H1 (cell line): ENCODE results near the gene TSC2. TPM values are rescaled to one million over a fixed set of nuclear protein-coding genes. Genes with fewer than 3 reads are reported as not detected.

ENCODE experiments used
- CTCF ChIA-PET: fragments of 300-600 bp; sonication (Branson Sonifier 250); formaldehyde crosslinking; loops from one replicate; lab custom pipeline; 2021; ENCODE audit not compliant: partially characterized antibody; lab: Charles Lee
- POLR2A ChIA-PET: fragments of 300-600 bp; sonication (Branson Sonifier 250); formaldehyde crosslinking; loops from one replicate; lab custom pipeline; 2021; ENCODE audit warnings: inconsistent platforms; ENCODE audit not compliant: partially characterized antibody; lab: Charles Lee
- DNase-seq, 2 experiments: peaks; one replicate each; pipeline versions ENCODE4 v3.0.0 to v3.0.0-alpha.2; 2010 to 2022; ENCODE audit warnings: low spot score in 2 of 2, low read depth in 1 of 2, mixed read lengths in 1 of 2
- FAIRE-seq: peaks from 2 replicates; lab custom pipeline; 2011; peaks lifted over from hg19 to GRCh38; lab: Jason Lieb, UNC
- H2AFZ ChIP-seq: 2 replicates; pipeline ENCODE4 v1.8.1; 2012; ENCODE audit warnings: low read length, inconsistent platforms
- H2AK5ac ChIP-seq: 2 replicates; pipeline ENCODE4 v1.6.1; 2013; ENCODE audit warnings: low read depth, low read length
- H2BK120ac ChIP-seq: replicated peaks from 2 replicates; pipeline ENCODE3; 2013; ENCODE audit warnings: low read depth, low read length, inconsistent platforms
- H2BK12ac ChIP-seq: 2 replicates; pipeline ENCODE4 v1.6.1; 2013; ENCODE audit warnings: low read depth, low read length
- H2BK15ac ChIP-seq: 2 replicates; pipeline ENCODE4 v1.6.1; 2013; ENCODE audit warnings: low read length
- H2BK20ac ChIP-seq: 2 replicates; pipeline ENCODE4 v1.6.1; 2013; ENCODE audit warnings: low read length
- H2BK5ac ChIP-seq: 2 replicates; pipeline ENCODE4 v1.6.1; 2013; ENCODE audit warnings: low read depth, low read length
- H3K14ac ChIP-seq: 2 replicates; pipeline ENCODE4 v1.6.1; 2013; ENCODE audit warnings: inconsistent platforms; ENCODE audit not compliant: insufficient read length
- H3K18ac ChIP-seq: 2 replicates; pipeline ENCODE4 v1.6.1; 2013; ENCODE audit warnings: low read length; ENCODE audit errors: extremely low read depth
- H3K23ac ChIP-seq: 2 replicates; pipeline ENCODE4 v1.6.1; 2013; ENCODE audit warnings: inconsistent platforms; ENCODE audit not compliant: insufficient read length
- H3K23me2 ChIP-seq: 2 replicates; pipeline ENCODE4 v1.6.1; 2013; ENCODE audit warnings: low read depth, low read length
- H3K27ac ChIP-seq: 2 replicates; pipeline ENCODE4 v1.6.1; 2011; ENCODE audit warnings: low read depth, low read length, inconsistent platforms
- H3K27me3 ChIP-seq, 4 experiments: replicated peaks in 1 of 4; 1 replicate in 1 of 4; 2 replicates in 3 of 4; pipeline versions ENCODE4 v1.6.1 to v1.8.1; 2011 to 2013; ENCODE audit warnings: low read length in 3 of 4, mild to moderate bottlenecking in 3 of 4, inconsistent platforms in 2 of 4, mixed read lengths in 2 of 4, moderate library complexity in 1 of 4; ENCODE audit not compliant: control insufficient read depth in 3 of 4, insufficient read depth in 3 of 4; ENCODE audit errors: extremely low read depth in 1 of 4
- H3K36me3 ChIP-seq, 4 experiments: 2 replicates each; pipeline versions ENCODE4 v1.6.1 to v1.8.1; 2011 to 2013; ENCODE audit warnings: mild to moderate bottlenecking in 4 of 4, low read length in 3 of 4, moderate library complexity in 2 of 4, control low read depth in 1 of 4, inconsistent platforms in 1 of 4; ENCODE audit not compliant: insufficient read depth in 4 of 4, control insufficient read depth in 2 of 4
- H3K4ac ChIP-seq: replicated peaks from 2 replicates; pipeline ENCODE3; 2013; ENCODE audit warnings: low read length, low read depth, mixed read lengths, inconsistent platforms; ENCODE audit not compliant: insufficient read length
- H3K4me1 ChIP-seq, 4 experiments: replicated peaks in 1 of 4; 1 replicate in 1 of 4; 2 replicates in 3 of 4; pipeline versions ENCODE4 v1.6.1 to v1.8.1; 2011 to 2013; ENCODE audit warnings: low read length in 3 of 4, inconsistent platforms in 2 of 4, mixed read lengths in 1 of 4; ENCODE audit not compliant: insufficient read depth in 4 of 4, control insufficient read depth in 3 of 4
- H3K4me2 ChIP-seq, 2 experiments: 2 replicates each; pipeline versions ENCODE4 v1.6.1 to v1.8.1; 2011 to 2013; ENCODE audit warnings: low read depth in 2 of 2, low read length in 2 of 2, control low read depth in 1 of 2, inconsistent platforms in 1 of 2, mild to moderate bottlenecking in 1 of 2; ENCODE audit not compliant: insufficient read depth in 1 of 2
- H3K4me3 ChIP-seq, 4 experiments: fragments of 200-600, 300-600 bp in 1 of 4; sonication (generic), shearing (Covaris generic), sonication (Bioruptor Twin) in 1 of 4; 2 replicates each; pipeline versions ENCODE4 v1.5.1 to v1.8.1; 2011 to 2016; ENCODE audit warnings: low read length in 4 of 4, low read depth in 3 of 4, control low read depth in 2 of 4, inconsistent platforms in 2 of 4, mild to moderate bottlenecking in 2 of 4, mixed read lengths in 1 of 4, moderate library complexity in 1 of 4; ENCODE audit not compliant: insufficient read depth in 2 of 4; ENCODE audit errors: extremely low read depth in 1 of 4
- H3K56ac ChIP-seq: replicated peaks from 2 replicates; pipeline ENCODE3; 2013; ENCODE audit warnings: low read depth, mild to moderate bottlenecking, mixed read lengths, low read length, inconsistent platforms; ENCODE audit not compliant: insufficient read length
- H3K79me1 ChIP-seq: 2 replicates; pipeline ENCODE4 v1.6.1; 2013; ENCODE audit warnings: low read depth, low read length, control low read depth
- H3K79me2 ChIP-seq, 2 experiments: 2 replicates each; pipeline versions ENCODE4 v1.6.1 to v1.8.1; 2012 to 2013; ENCODE audit warnings: low read length in 2 of 2, mild to moderate bottlenecking in 2 of 2, inconsistent platforms in 1 of 2; ENCODE audit not compliant: insufficient read depth in 2 of 2, control insufficient read depth in 1 of 2
- H3K9ac ChIP-seq, 4 experiments: replicated peaks in 1 of 4; 1 replicate in 1 of 4; 2 replicates in 3 of 4; pipeline versions ENCODE4 v1.6.1 to v1.8.1; 2011 to 2013; ENCODE audit warnings: low read depth in 3 of 4, low read length in 3 of 4, control low read depth in 2 of 4, mild to moderate bottlenecking in 2 of 4, moderate library complexity in 2 of 4, inconsistent platforms in 1 of 4; ENCODE audit errors: extremely low read depth in 1 of 4
- H3K9me3 ChIP-seq, 2 experiments: 2 replicates each; pipeline versions ENCODE4 v1.6.1 to v1.8.1; 2012 to 2013; ENCODE audit warnings: mild to moderate bottlenecking in 2 of 2, moderate library complexity in 2 of 2, control low read depth in 1 of 2, inconsistent platforms in 1 of 2, low read depth in 1 of 2, low read length in 1 of 2, mixed read lengths in 1 of 2; ENCODE audit not compliant: insufficient read depth in 2 of 2
- H4K20me1 ChIP-seq, 2 experiments: replicated peaks in 1 of 2; 2 replicates each; pipeline versions ENCODE3 to v1.8.1; 2011 to 2013; ENCODE audit warnings: inconsistent platforms in 2 of 2, low read length in 2 of 2, mild to moderate bottlenecking in 1 of 2; ENCODE audit not compliant: insufficient read depth in 2 of 2, control insufficient read depth in 1 of 2
- H4K5ac ChIP-seq: 2 replicates; pipeline ENCODE4 v1.6.1; 2013; ENCODE audit warnings: low read length, low read depth, mixed read lengths, inconsistent platforms; ENCODE audit not compliant: insufficient read length
- H4K8ac ChIP-seq: 2 replicates; pipeline ENCODE4 v1.8.0; 2013; ENCODE audit warnings: mild to moderate bottlenecking, moderate library complexity, low read length, inconsistent platforms; ENCODE audit not compliant: insufficient read depth; ENCODE audit errors: extremely low read depth
- H4K91ac ChIP-seq: replicated peaks from 2 replicates; pipeline ENCODE3; 2013; ENCODE audit warnings: low read length, mixed read lengths, inconsistent platforms; ENCODE audit not compliant: insufficient read length
- ATF2 ChIP-seq: IDR thresholded peaks from 2 replicates; pipeline ENCODE4 v1.6.1; 2012; ENCODE audit warnings: low read length, inconsistent platforms
- CHD1 ChIP-seq: IDR thresholded peaks from 2 replicates; pipeline ENCODE4 v1.6.1; 2012; ENCODE audit warnings: low read depth, low read length, improper control_type of control experiment
- CHD2 ChIP-seq: IDR thresholded peaks from 2 replicates; pipeline ENCODE4 v1.6.1; 2012; ENCODE audit warnings: low read length, improper control_type of control experiment
- CREB1 ChIP-seq: IDR thresholded peaks from 2 replicates; pipeline ENCODE4 v1.6.1; 2012; ENCODE audit warnings: inconsistent platforms
- EZH2 ChIP-seq: fragments of 200-600 bp; sonication (generic); IDR thresholded peaks from 2 replicates; pipeline ENCODE4 v1.7.1; 2012; ENCODE audit warnings: low read depth, mild to moderate bottlenecking, moderate library complexity, low read length, inconsistent platforms; ENCODE audit not compliant: severe bottlenecking
- GTF2F1 ChIP-seq: IDR thresholded peaks from 2 replicates; pipeline ENCODE4 v1.6.1; 2012; ENCODE audit warnings: low read depth, low read length, improper control_type of control experiment, borderline replicate concordance
- MAFK ChIP-seq: IDR thresholded peaks from 2 replicates; pipeline ENCODE4 v1.6.1; 2012; ENCODE audit warnings: low read depth, mild to moderate bottlenecking, improper control_type of control experiment, low read length
- MAX ChIP-seq: IDR thresholded peaks from 2 replicates; pipeline ENCODE4 v1.6.1; 2012; ENCODE audit warnings: inconsistent platforms
- PHF8 ChIP-seq: fragments of 200-600 bp; sonication (generic); conservative IDR thresholded peaks from 2 replicates; pipeline ENCODE4 v1.7.1; 2012; ENCODE audit warnings: low read depth, mild to moderate bottlenecking, inconsistent platforms, low read length, moderate library complexity
- POU5F1 ChIP-seq: IDR thresholded peaks from 2 replicates; pipeline ENCODE4 v1.6.1; 2011; ENCODE audit warnings: low read depth, mild to moderate bottlenecking, low read length, moderate library complexity
- SIN3A ChIP-seq, 2 experiments: IDR thresholded peaks in 1 of 2; conservative IDR thresholded peaks in 1 of 2; 2 replicates each; pipeline ENCODE4 v1.6.1; 2011 to 2012; ENCODE audit warnings: low read length in 2 of 2, improper control_type of control experiment in 1 of 2, low read depth in 1 of 2, mild to moderate bottlenecking in 1 of 2
- SIX5 ChIP-seq: IDR thresholded peaks from 2 replicates; pipeline ENCODE4 v1.6.1; 2011; ENCODE audit warnings: mild to moderate bottlenecking, low read depth, low read length
- SP4 ChIP-seq: IDR thresholded peaks from 2 replicates; pipeline ENCODE4 v1.6.1; 2012; ENCODE audit warnings: low read length, inconsistent platforms
- WGBS, 2 experiments: shearing (Covaris generic) in 1 of 2; methylation state at CpG; one replicate each; pipeline versions ENCODE4 v1.1.6 to v1.1.7; 2013 to 2015; ENCODE audit warnings: low lambda C conversion rate in 2 of 2, mixed read lengths in 2 of 2, inconsistent platforms in 1 of 2, low coverage in 1 of 2, missing lambda C conversion rate in 1 of 2; ENCODE audit not compliant: insufficient replicate concordance in 2 of 2, insufficient coverage in 1 of 2, insufficient read length in 1 of 2; ENCODE audit errors: extremely low coverage in 1 of 2, missing lambda C conversion rate in 1 of 2; 5-methylcytosine and 5-hydroxymethylcytosine counted together
- polyA plus RNA-seq, 7 experiments: library from polyadenylated mRNA; depleted of rRNA in 3 of 7; stranded (reverse) in 5 of 7; unstranded in 2 of 7; fragments of >200 nt in 5 of 7; fragments of 200-250 nt in 2 of 7; gene quantifications; 1 replicate in 5 of 7; 2 replicates in 1 of 7; 4 replicates in 1 of 7; pipeline versions ENCODE4 v1.2.1 to v1.2.3, GENCODE V29; 2011 to 2013; ENCODE audit warnings: missing spikeins in 2 of 7, mixed read lengths in 2 of 7
- total RNA-seq: library from RNA; stranded (reverse); fragmentation: NEBNext Ultra II Directional; extraction: Animal tissue kit (Norgen Biotek cat#: 25700); gene quantifications from 2 replicates; pipeline ENCODE4 v1.2.1, GENCODE V29; 2021

The TSC2 gene
- total and polyA plus RNA-seq, 2 of the 8 experiments (the other 6 are each of a cell fraction or from before 2014, with no cell fraction given): 65.9 to 96.6 TPM

- no peak for FAIRE-seq
- Histone ChIP-seq H3K79me1 (no peaks in the 10 kb centered on the region), H2BK15ac (no peak overlapping the region), H2BK5ac (no peak overlapping the region; the same call in 1 of the 2 replicates), H4K91ac (no peak overlapping the region), H3K23me2 (no peaks in the 10 kb centered on the region), H3K9me3 (no peaks in the 10 kb centered on the region), H2AFZ (no peak overlapping the region), H3K14ac (no peak overlapping the region), H3K4me2 (no peak overlapping the region), H4K20me1 (peaks cover 4 to 11% of the 10 kb centered on the region in 2 experiments), H2AK5ac (no peak overlapping the region), H3K36me3 (peaks cover 2 to 8% (median 5%) of the 10 kb centered on the region in 4 experiments; a peak in 4 of 8 replicates), H3K18ac (no peak overlapping the region), H3K79me2 (no peaks in the 10 kb centered on the region), H3K4ac (no peak overlapping the region), H3K4me3 (no peak overlapping the region), H4K8ac (no peak overlapping the region), H3K9ac (no peak overlapping the region), H2BK120ac (no peak overlapping the region), H3K27ac (no peak overlapping the region), H3K27me3 (no peaks in the 10 kb centered on the region), H2BK12ac (no peak overlapping the region), H2BK20ac (no peak overlapping the region), H3K4me1 (no peaks in the 10 kb centered on the region), H3K23ac (no peak overlapping the region), H4K5ac (no peak overlapping the region), H3K56ac (no peak overlapping the region)
- no peak for DNase-seq
- POLR2A ChIA-PET: interaction anchor here (1.1 to 2.9 kb wide), 5 partner anchors 11 to 81 kb away, joined by 3 to 12 read pairs (median 7); no protein-coding TSS in a partner anchor
- WGBS, 2 experiments: 92% methylated on average over 20 of the region's 20 CpGs; no CpG with 5 or more reads in 1 of the 2 experiments
- CTCF ChIA-PET: interaction anchor here (0.8 to 3.5 kb wide), 8 partner anchors 11 to 70 kb away, joined by 3 to 14 read pairs (median 5); no protein-coding TSS in a partner anchor
- TF ChIP-seq SIX5: no peak
- TF ChIP-seq GTF2F1: no peak
- no peak for TF ChIP-seq SIN3A (conservative IDR thresholded peaks at IDR 0.05 in 1 of 2, IDR thresholded peaks at IDR 0.05 in 1 of 2; ENCODE audit: low read depth in 1 of 2, low read length in 2 of 2)
- TF ChIP-seq PHF8: no peak
- no peak for TF ChIP-seq POU5F1
- no peak for TF ChIP-seq MAFK
- TF ChIP-seq SP4: no peak
- TF ChIP-seq MAX: no peak
- TF ChIP-seq CREB1: no peak
- no peak for TF ChIP-seq CHD1
- TF ChIP-seq EZH2: no peak
- TF ChIP-seq ATF2: no peak
- TF ChIP-seq CHD2: no peak
Observed at GRCh38 chr16:2074071-2074470, 26.3 kb downstream of the TSC2 start.
